ENCODE data around the gene PALM.

The PALM gene

GRCh38 chr19:782878-783668, 74.3 kb downstream of the PALM start:
- DNase-seq (ENCODE audit: low spot score): no peak

GRCh38 chr19:784541-784940, 75.8 kb downstream of the PALM start:
- DNase-seq (ENCODE audit: low spot score): no peak

- no peak for DNase-seq (ENCODE audit: low spot score)
Observed at GRCh38 chr19:787536-787935, 78.8 kb downstream of the PALM start.

- DNase-seq (ENCODE audit: low spot score): no peak
Observed at GRCh38 chr19:788686-788982, 79.9 kb downstream of the PALM start.

- DNase-seq (ENCODE audit: low spot score): no peak
Observed at GRCh38 chr19:788983-789700, 80.4 kb downstream of the PALM start.

GRCh38 chr19:789701-790060, 80.9 kb downstream of the PALM start:
- no peak for DNase-seq (ENCODE audit: low spot score)

GRCh38 chr19:791007-791566, 82.4 kb downstream of the PALM start:
- no peak for DNase-seq (ENCODE audit: low spot score)

GRCh38 chr19:791567-792305, 83.0 kb downstream of the PALM start:
- DNase-seq (ENCODE audit: low spot score): no peak

- no peak for DNase-seq (ENCODE audit: low spot score)
Observed at GRCh38 chr19:792306-792885, 83.7 kb downstream of the PALM start.

- DNase-seq (ENCODE audit: low spot score): no peak
Observed at GRCh38 chr19:793806-794205, 85.1 kb downstream of the PALM start.

GRCh38 chr19:795073-795611, 86.4 kb downstream of the PALM start:
- DNase-seq (ENCODE audit: low spot score): no peak

GRCh38 chr19:795691-796581, 87.2 kb downstream of the PALM start:
- no peak for DNase-seq (ENCODE audit: low spot score)

- DNase-seq (ENCODE audit: low spot score): peak; percentile 100
Observed at GRCh38 chr19:796692-797527, 88.2 kb downstream of the PALM start, which contains the start of gene PTBP1. PTBP1 (plus strand) TSS chr19:797452; CDS start chr19:797498, 46 bp downstream.

Measured in NAMALWA (cell line).